DND-41 (cell line): ENCODE data around the gene TPP2.

Experiments
- CTCF ChIP-seq: IDR thresholded peaks from 2 replicates; pipeline ENCODE4 v1.5.1; 2012; ENCODE audit warnings: borderline replicate concordance, low read length, moderate library complexity, mild to moderate bottlenecking; ENCODE audit not compliant: poor library complexity, severe bottlenecking; ENCODE audit errors: extremely low read depth
- EZH2 ChIP-seq: IDR thresholded peaks from 3 replicates; pipeline ENCODE4 v1.6.1; 2012; ENCODE audit warnings: borderline replicate concordance, low read depth, mild to moderate bottlenecking, moderate library complexity, low read length, inconsistent platforms; ENCODE audit not compliant: severe bottlenecking

GRCh38 chr13:102690883-102691282 is 94.1 kb downstream of the TPP2 start:
- no peak for TF ChIP-seq EZH2
- TF ChIP-seq CTCF = no peak
